HG03469 (cell line): ENCODE results near the gene RPL6.
"Not testable (repeated sequence)": the region's sequence is repeated elsewhere in the genome, so short reads cannot be mapped to it uniquely, and the experiment has no call there.

Experiments
- ATAC-seq: cut with Tn5 transposase; IDR thresholded peaks from one replicate; pipeline ENCODE4 v1.9.1; 2021; ENCODE audit warnings: mild to moderate bottlenecking, moderate library complexity, moderate number of reproducible peaks; ENCODE audit not compliant: unreplicated experiment

The RPL6 gene

GRCh38 chr12:112420740-112421139, 11.3 kb upstream of the RPL6 start:
- no peak for ATAC-seq

GRCh38 chr12:112419297-112420133, 10.1 kb upstream of the RPL6 start:
- no peak for ATAC-seq

DNA sequence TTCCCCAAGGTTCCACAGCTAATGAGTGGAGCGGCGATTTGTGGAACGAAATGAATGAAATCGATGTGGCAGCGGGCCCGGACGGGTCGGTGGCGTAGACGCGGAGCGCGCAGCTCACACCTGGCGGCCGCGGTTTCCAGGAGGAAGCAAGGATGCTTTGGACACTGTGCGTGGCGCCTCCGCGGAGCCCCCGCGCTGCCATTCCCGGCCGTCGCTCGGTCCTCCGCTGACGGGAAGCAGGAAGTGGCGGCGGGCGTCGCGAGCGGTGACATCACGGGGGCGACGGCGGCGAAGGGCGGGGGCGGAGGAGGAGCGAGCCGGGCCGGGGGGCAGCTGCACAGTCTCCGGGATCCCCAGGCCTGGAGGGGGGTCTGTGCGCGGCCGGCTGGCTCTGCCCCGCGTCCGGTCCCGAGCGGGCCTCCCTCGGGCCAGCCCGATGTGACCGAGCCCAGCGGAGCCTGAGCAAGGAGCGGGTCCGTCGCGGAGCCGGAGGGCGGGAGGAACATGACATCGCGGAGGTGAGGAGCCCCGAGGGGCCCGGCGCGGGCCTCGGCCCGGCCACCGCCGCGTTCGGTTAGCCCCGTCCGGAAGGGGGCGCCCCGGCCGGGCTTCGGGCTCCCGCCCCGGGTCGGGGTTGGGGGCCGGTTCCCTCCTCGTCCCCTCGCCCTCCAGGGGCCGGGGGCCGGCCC, 9.3 kb upstream of the RPL6 start, which contains the start of gene PTPN11:
PTPN11 (plus strand) TSS at position 340 of the 689 bp plus-strand sequence; CDS start at position 505, 165 bp downstream.
- peak; percentile 51 for ATAC-seq

DNA sequence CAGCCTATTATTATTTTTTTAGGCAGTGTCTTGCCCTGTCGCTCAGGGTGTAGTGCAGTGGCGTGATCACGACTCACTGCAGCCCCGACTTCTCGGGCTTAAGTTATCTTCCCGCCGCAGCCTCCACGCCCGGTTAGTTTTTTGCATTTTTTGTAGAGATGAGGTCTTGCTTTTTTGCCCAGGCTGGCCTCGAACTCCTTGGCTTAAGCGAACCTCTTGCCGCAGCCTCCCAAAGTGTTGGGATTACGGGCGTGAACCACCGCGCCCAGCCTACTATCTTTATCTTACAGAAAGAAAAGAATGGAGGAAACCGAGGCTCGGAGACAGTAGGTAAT, 8.8 kb upstream of the RPL6 start:
- ATAC-seq, result no peak

DNA sequence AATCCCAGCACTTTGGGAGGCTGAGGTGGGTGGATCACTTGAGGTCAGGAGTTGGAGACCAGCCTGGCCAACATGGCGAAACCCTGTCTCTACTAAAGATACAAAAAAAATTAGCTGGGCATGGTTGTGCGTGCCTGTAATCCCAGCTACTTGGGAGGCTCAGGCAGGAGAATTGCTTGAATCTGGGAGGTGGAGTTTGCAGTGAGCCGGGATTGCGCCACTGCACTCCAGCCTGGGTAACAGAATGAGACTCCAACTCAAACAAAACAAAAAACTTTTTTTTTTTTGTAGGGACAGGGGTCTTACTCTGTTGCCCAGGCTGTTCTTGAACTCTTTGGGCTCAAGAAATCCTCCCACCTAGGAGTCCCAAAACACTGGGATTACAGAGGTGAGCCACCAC, 6.1 kb upstream of the RPL6 start:
- not testable (repeated sequence) for ATAC-seq

GRCh38 chr12:112413855-112414625, 4.6 kb upstream of the RPL6 start:
- ATAC-seq, result no peak

DNA sequence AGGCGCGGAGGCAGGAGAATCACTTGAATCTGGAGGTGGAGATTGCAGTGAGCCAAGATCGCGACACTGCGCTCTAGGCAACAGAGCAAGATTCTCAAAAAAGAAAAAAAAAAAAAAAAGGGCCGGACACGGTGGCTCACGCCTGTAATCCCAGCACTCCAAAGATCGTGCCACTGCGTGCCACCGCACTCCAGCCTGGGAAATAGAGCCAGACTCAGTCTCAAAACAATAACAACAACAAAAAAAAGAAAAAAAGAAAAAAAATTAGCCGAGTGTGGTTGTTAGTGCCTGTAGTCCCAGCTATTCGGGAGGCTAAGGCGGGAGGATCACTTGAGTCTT, 470 bp upstream of the RPL6 start:
- no peak for ATAC-seq

- ATAC-seq, result no peak
Measured at GRCh38 chr12:112408621-112409020, 784 bp downstream of the RPL6 start.

DNA sequence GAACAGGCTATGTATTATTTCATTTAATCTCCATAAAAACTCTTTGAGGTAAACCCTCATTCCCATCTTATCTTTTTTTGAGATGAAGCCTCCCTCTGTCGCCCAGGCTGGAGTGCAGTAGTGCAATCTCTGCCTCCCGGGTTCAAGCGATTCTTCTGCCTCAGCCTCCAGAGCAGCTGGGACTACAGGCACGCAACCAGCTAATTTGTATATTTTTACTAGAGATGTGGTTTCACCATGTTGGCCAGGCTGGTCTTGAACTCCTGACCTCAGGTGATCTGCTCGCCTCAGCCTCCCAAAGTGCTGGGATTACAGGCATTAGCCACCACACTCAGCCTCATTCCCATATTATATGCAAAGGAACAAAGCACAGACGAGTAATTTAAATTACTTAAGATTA, 1.7 kb downstream of the RPL6 start:
- not testable (repeated sequence) for ATAC-seq

DNA sequence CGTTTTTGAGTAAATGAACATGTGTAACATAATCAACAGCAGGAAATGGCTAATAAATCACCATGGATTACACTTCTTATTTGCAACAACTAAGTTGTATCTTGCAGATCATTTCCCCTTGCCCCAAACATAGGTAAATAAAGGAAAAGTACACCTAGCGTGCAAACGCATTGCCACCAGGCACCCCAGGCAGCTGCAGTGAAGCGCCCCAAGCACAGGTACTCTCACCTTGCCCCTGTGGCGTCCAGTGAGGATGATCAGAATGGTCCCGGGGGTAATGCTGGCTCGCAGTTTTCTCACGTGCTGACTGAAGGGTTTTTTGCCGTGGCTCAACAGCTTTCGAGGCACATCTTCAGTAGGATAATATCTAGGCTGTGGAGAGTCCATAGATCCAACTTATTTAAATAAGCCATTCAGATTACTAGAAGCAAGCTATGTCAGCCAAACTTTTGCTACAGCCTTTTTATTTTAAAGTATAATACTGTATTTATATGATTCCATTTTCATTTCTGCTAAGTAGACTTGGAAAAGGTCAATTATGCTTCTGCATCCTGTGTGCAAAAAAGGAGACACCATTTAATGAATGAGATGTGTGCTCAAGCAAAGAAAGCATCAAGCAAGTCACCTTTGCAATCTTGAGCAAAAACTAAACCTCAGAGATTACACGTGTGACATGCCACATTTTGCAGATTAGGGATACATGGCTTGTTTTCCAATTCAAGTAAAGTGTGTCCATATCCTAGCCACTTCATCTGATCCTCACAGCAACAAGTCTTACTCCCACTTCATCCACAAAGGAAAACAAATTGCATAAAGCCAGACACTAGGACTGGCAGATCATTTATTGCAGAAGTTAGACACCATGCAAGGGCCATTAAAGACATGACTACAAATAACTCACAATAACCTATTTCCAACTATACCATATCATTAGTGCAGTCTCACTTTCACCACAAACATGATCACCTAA, 2.6 kb downstream of the RPL6 start:
- ATAC-seq, result no peak

- ATAC-seq, result no peak
Measured at GRCh38 chr12:112401903-112402498, 7.4 kb downstream of the RPL6 start.

- ATAC-seq, result no peak
Measured at GRCh38 chr12:112401054-112401453, 8.4 kb downstream of the RPL6 start.

DNA sequence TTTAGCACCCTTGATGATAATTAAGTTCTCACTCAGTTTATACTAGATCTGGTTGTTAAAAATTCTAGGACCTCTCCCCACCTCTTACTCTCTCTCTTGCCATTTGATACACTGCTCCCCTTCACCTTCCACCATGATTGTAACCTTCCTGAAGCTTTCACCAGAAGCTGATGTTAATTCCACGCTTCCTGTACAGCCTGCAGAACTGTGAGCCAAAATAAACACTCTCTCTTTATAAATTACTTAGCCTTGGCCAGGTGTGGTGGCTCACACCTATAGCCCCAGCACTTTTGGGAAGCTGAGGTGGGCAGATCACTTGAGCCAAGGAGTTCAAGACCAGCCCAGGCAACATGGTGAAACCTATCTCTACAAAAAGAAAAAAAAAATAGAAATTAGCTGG, 16.1 kb downstream of the RPL6 start:
- no peak for ATAC-seq

- ATAC-seq, result not testable (repeated sequence)
Measured at GRCh38 chr12:112389922-112390654, 19.3 kb downstream of the RPL6 start.

GRCh38 chr12:112389228-112389627, 20.2 kb downstream of the RPL6 start:
- ATAC-seq, result no peak

GRCh38 chr12:112386726-112387125, 22.7 kb downstream of the RPL6 start:
- no peak for ATAC-seq

DNA sequence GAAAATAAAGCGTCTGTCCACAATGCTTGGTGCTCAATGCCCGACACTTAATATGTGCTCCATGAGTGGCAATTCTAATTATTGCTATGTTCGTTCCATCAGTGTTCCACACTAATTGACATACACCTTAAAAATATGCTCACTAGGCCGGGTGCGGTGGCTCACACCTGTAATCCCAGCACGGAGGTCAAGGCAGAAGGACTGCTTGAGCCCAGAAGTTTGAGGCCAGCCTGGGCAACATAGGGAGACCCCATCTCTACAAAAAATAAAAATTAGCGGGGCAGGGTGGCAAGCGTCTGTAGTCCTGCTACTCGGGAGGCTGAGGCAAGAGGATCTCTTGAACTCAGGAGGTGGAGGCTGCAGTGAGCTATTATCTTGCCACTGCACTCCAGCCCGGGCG, 26.5 kb downstream of the RPL6 start:
- no peak for ATAC-seq

- peak; percentile 54 for ATAC-seq
Measured at GRCh38 chr12:112381883-112382796, 27.3 kb downstream of the RPL6 start, which contains the start of gene HECTD4. HECTD4 (minus strand) TSS chr12:112382431; CDS start chr12:112382128, 303 bp downstream.
